Non-pigmented ciliary epithelial cell (primary cell): ENCODE measurements around the gene PIGBOS1.
"Not testable (repeated sequence)": the region's sequence is repeated elsewhere in the genome, so short reads cannot be mapped to it uniquely, and the experiment has no call there.

Experiments used
- DNase-seq: peaks from one replicate; pipeline ENCODE4 v3.0.0-alpha.2; 2010; ENCODE audit warnings: low read depth

PIGBOS1 gene

DNA sequence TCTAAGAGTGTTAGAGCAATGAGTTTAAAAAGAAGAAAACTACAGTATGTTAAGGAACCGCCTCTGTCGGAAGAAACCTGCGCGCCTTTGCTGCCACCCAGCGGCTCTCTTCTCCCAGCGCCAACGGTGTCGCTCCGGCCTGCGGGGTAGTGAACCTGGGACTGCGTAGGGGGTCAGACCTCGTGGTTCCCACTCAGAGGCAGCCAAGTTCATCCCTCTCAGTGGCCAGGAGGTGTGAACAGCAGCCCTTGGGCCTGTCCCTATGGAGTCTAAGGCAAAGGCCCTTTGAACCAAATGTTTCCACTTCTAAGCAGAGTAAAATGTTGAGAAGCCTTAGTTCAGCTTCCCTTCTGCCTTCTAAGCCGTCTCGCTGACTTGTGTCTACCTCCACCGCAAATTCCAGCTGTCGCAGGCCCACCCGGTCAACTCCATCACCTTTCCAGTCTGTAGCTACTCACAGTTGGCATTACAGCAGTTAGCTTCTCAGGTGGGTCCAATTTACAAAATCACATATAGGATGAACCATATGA is 28.3 kb downstream of the PIGBOS1 start:
- no peak for DNase-seq

DNA sequence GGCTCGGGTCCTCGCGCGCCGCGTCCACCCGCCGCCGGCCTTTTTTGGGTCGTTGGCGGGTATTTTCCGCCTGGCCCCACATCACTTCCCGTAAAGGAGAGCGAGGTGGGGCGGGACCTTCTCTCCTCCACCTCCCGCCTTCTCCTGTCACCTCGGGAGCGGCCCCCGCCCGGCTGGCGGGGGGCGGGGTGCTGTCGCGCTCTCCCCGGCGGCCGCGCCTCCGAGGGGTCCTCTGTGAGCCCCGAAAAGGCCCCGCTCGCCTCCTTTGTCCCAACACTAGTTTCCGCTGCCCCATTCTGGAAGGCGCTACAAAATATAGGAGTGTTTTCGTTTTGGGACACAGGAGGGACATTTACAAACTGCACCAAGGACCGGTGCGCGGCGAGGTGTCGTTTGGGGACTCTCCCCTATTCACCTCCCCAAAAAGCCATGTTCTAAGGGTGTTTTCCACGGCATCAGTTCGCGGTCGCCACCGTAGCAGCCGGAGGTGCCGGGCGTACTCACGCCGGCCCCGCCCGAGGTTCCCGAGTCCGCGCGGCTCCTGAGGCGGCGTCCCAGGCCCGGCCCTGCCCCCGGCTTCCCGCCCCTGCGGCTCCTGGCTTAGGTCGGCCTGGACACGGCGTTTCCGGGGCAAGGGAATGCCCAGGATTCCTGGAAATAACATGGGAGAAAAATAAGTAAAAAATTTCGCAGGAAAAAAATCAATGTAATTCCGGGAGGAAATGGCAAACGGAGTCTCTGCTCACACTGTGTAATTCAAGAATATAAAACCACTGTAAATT is 29.0 kb downstream of the PIGBOS1 start, which contains the start of gene RAB27A:
TSS of gene RAB27A (minus strand) at position 68 of the 782 bp plus-strand sequence. CDS start 54,879 bp downstream, outside the sequence.
- DNase-seq = no peak

DNA sequence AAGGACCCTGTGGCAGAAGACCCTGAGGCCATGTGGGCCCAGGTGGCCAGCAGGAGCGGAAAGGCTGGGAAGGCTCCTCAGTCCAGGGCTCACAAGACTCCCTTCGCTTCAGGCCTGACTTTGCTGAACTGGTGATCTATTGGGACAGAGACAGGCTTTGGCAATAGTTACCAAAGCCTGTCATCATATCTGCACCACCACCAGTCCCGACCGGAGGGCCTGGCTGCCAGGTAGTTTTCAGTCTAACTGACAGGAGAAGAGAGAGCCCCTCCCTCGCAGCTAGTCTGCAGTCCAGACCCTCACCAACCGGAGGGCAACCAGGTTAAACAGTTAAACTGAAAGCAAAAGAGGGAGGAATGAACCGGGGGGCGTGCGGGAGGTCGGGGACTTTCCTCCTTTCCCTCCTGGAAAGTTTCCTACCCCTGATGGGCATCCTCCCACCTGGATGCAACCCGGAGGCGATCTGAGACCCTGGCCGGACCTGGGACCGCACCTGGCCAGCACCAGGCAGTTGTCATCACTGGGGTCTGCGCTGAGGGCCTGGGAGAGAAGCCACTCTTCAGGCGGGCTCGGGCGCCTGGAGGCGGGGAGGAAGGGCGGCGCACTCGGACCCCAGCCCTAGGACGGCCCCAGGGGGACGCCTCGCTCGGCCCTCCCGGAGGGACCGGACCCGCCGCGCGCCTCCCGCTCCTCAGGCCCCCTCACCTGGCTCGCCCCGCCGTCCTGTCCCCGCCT is 29.7 kb downstream of the PIGBOS1 start:
- DNase-seq = no peak

DNA sequence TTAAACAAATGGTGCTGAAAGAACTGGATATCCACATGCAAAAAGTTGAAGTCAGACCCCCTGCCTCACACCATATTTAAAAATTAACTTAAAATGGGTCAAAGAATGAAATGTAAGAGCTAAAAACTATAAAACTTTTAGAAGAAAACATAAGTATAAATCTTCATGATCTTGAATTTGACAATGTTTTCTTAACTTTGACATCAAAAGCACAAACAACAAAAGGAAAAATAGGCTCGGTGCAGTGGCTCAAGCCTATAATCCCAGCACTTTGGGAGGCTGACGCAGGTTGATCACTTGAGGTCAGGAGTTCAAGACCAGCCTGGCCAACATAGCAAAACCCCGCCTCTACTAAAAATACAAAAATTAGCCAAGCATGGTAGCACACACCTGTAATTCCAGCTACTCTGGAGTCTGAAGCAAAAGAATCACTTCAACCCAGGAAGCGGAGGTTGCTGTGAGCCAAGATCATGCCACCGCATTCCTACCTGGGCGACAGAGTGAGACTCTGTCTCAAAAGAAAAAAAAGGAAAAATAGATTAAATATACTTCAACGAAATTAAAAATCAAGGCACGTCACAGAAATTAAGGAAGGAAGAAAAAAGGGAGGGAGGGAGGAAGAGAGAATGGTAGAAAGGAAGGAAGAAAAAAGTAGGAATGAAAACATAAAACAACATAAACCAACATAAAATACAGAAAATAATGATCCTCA is 30.8 kb downstream of the PIGBOS1 start:
- DNase-seq = no peak

DNA sequence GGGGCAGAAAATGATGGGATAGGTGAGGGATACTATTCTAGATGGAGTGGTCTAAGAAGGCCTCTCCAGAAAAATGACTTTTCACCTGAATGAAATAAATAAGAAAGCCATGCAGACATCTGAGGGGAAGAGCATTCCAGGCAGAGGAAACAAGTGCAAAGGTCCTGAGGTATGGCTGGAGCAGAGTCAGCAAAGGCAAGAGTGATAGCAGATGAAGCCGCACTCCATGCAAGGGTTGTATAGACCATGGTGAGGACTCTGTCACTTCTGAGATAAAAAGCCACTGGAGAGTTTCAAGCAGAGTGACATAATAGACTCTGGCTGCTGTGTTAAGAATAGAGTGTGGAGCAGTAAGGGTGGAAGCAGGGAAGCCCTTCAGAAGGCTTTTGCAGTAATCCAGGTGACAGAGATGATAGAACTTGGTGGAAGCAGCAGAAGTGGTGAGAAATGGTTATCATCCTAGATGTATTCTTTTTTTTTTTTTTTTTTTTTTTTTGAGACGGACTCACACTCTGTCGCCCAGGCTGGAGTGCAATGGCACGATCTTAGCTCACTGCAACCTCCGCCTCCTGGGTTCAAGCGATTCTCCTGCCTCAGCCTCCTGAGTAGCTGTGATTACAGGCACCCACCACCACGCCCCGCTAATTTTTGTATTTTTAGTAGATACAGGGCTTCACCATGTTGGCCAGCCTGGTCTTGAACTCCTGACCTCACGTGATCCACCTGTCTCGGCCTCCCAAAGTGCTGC is 32.3 kb downstream of the PIGBOS1 start:
- DNase-seq = not testable (repeated sequence)

DNA sequence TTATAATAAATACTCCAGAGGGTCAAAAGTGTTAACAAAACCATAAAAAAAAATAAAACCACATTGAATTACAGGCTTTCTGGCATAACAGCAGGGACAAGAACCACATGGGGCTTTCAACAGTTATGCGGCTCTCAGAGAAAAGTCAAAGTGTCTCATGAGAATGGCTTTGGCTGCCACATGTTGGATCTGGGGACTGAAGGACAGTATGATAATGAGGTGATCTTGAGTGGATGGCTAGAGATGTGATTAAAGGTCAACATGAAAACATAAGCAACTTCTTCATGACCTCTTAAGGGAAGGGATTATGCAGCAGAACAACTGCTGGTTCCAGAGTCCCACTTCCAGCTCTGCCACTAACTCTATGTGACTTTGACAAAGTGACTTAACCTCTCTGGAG is 34.5 kb downstream of the PIGBOS1 start:
- DNase-seq = no peak

DNA sequence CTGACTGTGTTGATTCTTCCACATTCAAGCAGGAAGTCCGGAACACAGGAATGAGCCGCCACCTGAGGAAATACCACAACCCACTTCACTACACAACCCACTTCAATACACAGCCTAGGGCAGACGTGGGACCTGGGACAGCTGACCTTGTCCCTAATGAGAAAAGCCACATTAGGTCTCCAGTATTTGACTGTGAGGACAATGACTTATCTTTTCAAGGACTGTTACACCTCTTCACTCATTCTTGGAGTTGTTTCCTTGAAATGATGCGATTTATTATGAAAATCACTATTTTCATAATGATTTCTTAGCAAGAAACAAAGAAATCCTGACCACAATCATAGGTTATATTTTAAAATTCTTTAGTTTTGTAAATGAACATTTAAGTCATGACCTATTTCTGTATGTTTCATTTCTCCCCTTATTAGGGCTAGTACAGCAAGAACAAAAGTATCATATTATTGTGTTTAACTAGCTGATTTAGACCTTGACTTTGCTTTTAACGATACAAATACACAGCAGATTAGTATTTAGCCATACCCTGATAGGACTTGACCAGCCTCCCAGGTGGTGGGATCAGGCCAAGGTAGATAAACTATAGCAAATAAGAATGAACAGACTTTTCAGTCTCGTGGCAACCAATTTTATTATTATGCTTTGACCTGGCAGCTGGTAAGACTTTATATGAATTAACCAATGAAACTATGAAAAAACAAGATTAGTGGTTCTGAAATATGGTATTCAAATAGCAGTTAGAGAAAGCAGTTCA is 35.4 kb downstream of the PIGBOS1 start:
- no peak for DNase-seq

DNA sequence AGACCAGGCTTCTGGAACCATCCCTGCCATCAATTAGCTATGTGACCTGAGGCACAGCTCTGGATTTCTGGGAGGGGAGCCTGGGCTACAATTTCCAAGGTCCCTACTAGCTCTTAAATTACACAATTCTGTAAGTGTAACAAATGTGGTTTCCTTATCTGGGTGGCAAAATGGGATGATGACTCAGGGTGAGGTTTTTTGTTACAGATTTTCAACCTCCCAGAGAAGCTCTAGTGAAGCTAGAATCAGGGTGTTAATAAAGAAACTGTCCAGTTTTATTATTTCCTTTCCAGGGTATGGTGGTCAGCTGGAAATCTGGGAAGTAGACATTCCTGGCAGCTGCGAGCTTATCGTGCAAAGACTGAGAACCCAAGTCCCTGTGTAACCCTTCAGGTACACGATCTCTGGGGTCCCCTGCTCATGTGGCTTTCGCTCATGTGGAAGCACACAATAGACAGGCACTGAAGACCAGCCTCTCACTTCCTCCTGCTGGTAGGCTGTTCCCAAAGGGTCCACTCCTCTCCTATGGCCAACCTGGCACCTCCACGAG is 36.6 kb downstream of the PIGBOS1 start:
- DNase-seq = peak; percentile 53

DNA sequence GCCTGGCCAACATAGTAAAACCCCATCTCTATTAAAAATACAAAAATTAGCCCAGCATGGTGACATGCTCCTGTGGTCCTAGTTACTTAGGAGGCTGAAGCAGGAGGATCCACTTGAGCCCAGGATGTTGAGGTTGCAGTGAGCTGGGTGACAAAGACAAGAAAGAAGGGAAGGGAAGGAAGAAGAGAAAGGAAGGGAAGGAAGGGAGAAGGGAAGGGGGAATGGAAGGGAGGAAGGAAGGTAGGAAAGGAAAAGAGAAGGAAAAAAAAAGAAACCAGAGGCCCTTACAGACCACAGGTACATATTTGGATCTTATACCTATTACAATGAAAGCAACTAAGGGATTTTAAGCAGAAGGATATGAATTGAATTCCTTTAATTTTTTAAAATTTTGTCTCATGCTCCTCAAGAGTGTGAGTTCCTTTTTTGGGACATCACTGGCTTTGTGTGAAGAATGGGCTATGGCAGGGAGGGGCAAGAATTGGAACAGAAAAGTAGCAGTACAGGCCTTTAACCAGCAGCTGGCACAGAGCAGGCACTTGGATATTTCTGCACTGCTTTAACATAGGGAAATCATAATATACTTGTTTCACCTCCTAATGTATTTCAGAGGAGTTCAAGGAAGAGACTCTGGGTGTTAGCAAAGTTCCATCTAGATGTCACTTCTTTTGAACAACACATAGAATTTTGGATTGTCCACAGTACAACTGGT is 37.2 kb downstream of the PIGBOS1 start:
- DNase-seq = no peak

DNA sequence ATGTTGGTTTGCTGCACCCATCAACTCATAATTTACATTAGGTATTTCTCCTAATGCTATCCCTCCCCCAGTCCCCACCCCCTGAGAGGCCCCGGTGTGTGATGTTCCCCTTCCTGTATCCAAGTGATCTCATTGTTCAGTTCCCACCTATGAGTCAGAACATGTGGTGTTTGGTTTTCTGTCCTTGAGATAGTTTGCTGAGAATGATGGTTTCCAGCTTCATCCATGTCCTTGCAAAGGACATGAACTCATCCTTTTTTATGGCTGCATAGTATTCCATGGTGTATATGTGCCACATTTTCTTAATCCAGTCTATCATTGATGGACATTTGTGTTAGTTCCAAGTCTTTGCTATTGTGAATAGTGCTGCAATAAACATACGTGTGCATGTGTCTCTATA is 38.3 kb downstream of the PIGBOS1 start:
- not testable (repeated sequence) for DNase-seq

DNA sequence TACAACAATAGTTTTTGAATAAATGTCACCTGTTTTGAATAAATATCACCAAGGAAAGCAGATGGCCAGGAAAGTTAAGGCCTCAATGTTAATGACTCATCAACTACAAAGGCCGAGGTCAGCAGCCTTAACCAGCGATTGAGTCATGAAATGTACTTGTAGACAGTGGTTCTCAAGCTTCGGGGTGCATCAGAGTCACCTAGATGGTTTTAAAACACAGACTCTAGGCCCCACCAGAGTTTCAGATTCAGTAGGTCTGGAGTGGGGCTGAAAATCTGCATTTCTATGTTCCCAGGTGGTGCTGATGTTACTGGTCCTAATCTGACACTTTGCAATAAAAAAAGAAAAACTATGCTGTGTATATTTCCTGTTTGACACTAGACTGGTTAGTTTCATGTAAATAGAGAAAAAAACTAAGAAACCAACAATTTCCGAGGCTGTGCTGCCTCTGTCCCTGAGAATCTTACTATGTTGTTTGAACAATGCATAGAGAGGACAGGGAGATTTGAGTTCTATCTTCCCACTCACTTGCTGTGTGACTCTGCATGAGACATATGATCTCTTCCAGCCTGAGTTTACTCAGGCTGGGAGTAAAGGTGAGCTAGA is 39.1 kb downstream of the PIGBOS1 start:
- peak; percentile 88 for DNase-seq

DNA sequence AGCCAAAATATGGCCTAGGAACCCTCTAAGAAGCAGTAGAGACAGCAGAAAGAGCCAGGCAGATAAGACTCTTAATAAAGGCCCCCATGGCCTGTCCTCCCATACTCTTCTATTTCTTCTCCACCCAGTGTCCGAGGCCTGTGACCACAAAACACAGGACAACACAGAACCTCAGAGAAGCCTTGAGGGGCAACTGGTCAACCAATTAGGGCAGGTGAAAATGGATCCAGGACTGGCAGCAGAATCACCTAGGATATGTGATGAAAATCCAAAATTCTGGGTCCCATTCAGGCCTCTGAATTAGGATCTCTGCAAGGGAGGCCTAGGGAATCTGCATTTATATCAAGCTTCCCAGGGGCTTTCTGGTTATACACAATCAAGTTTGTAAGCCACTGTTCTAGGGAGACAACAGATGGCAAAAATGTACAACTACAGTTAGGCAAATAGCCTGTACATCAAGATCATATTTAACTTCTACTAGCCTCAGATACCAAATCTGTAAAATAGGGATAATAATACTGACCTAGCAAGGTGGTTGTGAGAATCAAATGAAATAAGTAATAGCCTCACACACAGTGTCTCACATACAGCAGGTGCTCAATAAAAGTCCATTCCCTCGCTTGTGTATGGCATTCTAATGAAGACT is 39.7 kb downstream of the PIGBOS1 start:
- DNase-seq = no peak

DNA sequence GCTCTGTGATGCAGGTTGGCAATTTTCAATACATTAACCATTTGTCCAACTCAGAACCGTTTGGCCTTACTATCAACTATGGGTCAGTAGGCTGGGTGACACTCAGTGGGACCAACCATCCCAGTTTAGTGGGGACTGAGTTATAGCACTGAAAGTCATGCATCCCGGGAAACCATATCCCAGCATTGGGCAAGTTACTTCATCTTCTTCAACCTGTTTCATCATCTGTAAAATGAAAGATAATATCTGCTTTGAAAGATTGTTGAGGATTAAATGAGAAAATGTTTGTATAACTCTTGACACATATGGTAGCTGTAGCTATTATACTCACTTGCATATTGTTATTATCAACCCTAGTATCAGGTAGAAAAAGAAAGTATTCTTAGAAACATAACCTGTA is 41.2 kb downstream of the PIGBOS1 start:
- DNase-seq = no peak

DNA sequence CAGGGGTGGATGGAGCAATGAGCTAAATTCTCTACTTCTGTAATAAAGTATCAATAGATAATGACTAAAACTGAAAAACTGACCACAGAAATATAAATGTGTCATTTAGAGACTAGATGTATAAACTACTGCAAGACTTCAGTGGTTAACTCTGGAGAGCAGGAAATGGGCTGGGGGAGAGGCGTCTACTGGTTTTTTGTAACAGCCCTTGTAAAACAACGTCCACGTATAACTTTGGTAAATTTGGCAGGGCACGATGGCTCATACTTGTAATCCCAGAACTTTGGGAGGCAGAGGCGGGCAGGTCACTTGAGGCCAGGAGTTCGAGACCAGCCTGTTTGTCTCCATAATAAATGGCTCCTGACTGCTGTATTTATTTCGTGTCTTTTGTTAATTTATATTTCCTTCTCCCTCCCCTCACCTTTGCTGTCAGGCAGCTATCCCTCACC is 41.8 kb downstream of the PIGBOS1 start:
- DNase-seq = no peak

DNA sequence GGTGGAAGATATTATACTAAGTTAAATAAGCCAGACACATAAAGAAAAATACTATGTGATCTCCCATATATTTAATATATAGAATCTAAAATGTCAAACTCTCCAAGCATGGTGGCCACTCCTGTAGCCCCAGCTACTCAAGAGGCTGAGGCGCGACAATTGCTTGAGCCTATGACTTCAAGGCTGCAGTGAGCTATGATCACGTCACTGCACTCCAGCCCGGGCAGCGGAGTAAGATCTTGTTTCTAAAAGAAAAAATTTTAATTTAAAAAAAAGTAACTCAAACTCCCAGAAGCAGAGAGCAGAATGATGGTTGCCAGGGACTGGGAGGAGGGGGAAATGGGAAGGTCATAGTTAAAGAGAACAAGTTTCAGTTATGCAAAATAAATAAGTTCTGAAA is 42.6 kb downstream of the PIGBOS1 start:
- no peak for DNase-seq

DNA sequence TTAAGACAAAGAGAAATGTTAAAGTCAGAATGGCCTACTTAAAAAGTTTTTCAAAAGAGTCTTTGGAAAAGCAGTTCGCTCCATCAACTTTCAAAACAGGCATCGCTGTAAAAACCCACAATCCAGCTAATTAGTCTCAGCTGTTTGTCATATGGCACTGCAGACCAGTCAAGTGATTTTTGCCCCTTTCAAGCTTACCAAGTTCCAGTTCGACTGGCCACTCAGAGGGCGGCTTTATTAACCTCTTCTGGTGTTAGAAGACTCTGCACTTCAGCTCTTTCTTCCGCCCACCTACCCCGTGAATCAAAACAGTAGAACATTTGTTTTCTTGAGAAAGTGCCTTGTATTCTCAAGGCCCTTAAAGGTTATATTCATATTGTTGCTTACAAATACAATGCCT is 48.6 kb downstream of the PIGBOS1 start:
- DNase-seq = no peak

DNA sequence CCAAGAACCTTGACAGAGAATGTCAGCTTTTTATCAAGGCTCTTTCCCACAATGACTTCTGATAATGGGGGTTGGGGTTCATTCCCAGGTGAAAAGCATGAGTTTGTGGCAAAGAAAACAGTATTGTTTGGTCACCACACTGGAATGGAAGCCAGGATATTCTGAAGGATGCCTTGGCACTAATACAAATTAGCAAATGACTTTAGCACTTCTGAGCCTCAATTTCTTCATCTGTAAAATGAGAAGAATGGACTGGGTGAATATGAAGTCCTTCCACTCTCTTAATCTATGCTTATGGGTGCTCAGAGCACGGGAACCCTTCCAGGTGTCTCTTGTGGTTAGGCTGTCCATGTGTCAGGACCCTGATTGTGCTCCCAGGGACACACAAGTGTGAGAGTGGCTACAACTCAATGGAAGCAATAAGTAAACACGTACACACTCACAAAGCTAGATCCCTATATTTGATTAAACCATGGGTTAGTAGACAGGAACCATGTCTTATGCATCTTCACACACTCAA is 50.7 kb downstream of the PIGBOS1 start:
- DNase-seq = no peak

DNA sequence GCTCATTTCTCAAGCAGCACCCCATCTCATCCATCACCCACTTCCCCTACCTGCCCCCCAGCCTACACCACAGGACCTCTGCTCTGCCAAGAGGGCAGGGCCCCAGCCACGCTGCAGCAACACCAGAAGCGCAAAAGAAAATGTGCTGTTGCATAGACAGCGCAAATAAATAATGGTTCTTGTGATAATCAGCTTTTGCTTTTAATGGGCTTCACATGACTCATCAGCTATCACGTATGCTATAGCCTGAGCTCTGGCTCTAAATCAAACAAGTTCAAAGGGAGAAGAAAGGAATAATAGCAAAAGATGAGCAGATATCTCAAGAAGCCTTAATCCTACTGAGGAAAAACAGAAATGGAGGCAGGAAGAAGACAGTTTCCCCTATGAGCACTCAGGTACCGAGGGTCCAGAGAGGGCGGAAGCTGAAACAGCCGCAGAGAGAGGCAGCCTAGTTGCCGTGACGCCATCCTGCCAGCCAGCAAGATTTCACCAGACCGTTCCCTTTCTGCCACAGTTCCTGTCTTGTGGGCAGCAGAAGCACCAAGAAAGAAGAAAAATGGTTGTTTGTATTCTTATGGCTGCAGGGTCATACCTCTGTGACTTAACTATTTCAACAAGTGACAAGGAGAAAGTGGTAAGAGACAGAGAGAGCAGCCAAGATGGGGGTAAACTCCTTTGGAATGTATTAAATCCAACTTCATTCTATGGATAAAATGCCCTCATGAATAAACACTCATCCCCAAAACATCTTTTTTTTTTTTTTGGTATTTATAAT is 51.3 kb downstream of the PIGBOS1 start:
- DNase-seq = no peak
